Measurements from ENCODE around the gene ARID1A. TPM values are rescaled to one million over a fixed set of nuclear protein-coding genes. Genes with fewer than 3 reads are reported as not detected.

The ARID1A gene
- total and polyA plus RNA-seq, 2 of the 8 experiments (the other 6 are each of a cell fraction or from before 2014, with no cell fraction given) = 52.1 to 103 TPM

DNA sequence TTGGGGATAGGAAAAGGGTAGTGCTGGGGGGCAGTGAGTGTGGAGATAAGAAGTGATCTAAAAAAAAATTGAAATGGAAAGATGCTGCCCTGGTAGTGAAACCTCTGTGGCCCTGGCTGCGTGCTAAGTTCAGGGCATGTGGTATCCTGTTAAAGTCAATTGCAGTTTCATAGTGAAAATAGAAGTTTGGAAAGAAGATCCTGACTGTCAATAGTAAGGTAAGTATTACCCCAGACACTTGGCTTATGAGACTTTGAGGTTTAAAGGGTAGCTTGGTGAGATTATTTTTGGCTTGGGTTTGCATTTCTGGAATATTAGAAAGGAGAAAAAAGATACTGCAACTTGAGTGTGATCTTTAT is 6.8 kb downstream of the ARID1A start (continued):
- TF ChIP-seq, protein P1, sequence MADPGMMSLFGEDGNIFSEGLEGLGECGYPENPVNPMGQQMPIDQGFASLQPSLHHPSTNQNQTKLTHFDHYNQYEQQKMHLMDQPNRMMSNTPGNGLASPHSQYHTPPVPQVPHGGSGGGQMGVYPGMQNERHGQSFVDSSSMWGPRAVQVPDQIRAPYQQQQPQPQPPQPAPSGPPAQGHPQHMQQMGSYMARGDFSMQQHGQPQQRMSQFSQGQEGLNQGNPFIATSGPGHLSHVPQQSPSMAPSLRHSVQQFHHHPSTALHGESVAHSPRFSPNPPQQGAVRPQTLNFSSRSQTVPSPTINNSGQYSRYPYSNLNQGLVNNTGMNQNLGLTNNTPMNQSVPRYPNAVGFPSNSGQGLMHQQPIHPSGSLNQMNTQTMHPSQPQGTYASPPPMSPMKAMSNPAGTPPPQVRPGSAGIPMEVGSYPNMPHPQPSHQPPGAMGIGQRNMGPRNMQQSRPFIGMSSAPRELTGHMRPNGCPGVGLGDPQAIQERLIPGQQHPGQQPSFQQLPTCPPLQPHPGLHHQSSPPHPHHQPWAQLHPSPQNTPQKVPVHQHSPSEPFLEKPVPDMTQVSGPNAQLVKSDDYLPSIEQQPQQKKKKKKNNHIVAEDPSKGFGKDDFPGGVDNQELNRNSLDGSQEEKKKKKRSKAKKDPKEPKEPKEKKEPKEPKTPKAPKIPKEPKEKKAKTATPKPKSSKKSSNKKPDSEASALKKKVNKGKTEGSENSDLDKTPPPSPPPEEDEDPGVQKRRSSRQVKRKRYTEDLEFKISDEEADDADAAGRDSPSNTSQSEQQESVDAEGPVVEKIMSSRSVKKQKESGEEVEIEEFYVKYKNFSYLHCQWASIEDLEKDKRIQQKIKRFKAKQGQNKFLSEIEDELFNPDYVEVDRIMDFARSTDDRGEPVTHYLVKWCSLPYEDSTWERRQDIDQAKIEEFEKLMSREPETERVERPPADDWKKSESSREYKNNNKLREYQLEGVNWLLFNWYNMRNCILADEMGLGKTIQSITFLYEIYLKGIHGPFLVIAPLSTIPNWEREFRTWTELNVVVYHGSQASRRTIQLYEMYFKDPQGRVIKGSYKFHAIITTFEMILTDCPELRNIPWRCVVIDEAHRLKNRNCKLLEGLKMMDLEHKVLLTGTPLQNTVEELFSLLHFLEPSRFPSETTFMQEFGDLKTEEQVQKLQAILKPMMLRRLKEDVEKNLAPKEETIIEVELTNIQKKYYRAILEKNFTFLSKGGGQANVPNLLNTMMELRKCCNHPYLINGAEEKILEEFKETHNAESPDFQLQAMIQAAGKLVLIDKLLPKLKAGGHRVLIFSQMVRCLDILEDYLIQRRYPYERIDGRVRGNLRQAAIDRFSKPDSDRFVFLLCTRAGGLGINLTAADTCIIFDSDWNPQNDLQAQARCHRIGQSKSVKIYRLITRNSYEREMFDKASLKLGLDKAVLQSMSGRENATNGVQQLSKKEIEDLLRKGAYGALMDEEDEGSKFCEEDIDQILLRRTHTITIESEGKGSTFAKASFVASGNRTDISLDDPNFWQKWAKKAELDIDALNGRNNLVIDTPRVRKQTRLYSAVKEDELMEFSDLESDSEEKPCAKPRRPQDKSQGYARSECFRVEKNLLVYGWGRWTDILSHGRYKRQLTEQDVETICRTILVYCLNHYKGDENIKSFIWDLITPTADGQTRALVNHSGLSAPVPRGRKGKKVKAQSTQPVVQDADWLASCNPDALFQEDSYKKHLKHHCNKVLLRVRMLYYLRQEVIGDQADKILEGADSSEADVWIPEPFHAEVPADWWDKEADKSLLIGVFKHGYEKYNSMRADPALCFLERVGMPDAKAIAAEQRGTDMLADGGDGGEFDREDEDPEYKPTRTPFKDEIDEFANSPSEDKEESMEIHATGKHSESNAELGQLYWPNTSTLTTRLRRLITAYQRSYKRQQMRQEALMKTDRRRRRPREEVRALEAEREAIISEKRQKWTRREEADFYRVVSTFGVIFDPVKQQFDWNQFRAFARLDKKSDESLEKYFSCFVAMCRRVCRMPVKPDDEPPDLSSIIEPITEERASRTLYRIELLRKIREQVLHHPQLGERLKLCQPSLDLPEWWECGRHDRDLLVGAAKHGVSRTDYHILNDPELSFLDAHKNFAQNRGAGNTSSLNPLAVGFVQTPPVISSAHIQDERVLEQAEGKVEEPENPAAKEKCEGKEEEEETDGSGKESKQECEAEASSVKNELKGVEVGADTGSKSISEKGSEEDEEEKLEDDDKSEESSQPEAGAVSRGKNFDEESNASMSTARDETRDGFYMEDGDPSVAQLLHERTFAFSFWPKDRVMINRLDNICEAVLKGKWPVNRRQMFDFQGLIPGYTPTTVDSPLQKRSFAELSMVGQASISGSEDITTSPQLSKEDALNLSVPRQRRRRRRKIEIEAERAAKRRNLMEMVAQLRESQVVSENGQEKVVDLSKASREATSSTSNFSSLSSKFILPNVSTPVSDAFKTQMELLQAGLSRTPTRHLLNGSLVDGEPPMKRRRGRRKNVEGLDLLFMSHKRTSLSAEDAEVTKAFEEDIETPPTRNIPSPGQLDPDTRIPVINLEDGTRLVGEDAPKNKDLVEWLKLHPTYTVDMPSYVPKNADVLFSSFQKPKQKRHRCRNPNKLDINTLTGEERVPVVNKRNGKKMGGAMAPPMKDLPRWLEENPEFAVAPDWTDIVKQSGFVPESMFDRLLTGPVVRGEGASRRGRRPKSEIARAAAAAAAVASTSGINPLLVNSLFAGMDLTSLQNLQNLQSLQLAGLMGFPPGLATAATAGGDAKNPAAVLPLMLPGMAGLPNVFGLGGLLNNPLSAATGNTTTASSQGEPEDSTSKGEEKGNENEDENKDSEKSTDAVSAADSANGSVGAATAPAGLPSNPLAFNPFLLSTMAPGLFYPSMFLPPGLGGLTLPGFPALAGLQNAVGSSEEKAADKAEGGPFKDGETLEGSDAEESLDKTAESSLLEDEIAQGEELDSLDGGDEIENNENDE (IDR thresholded peaks at IDR 0.05; ENCODE audit: insufficient replicate concordance, low read length) = no peak
- TF ChIP-seq SUZ12 (IDR thresholded peaks at IDR 0.05; ENCODE audit: low read length) = no peak
- TF ChIP-seq TAF7 (optimal IDR thresholded peaks at IDR 0.05; ENCODE audit: borderline replicate concordance, low read depth, low read length) = no peak
- TF ChIP-seq BCL11A (IDR thresholded peaks at IDR 0.05; ENCODE audit: low read depth in 2 of 2, low read length in 2 of 2) = no peak
- TF ChIP-seq CTBP2 (IDR thresholded peaks at IDR 0.05; ENCODE audit: borderline replicate concordance, insufficient read depth, insufficient read length, low read length) = no peak
- no peak for TF ChIP-seq GTF2F1 (IDR thresholded peaks at IDR 0.05; ENCODE audit: borderline replicate concordance, low read depth, low read length)
- TF ChIP-seq PHF8 (conservative IDR thresholded peaks at IDR 0.05; ENCODE audit: low read depth, low read length) = no peak

Data from H1 (cell line).